Choroid plexus epithelial cell (primary cell): Measurements from ENCODE around the gene DPEP1.
A peak's percentile ranks its signal among the peaks of the same experiment; 100 is the strongest.
"Not testable (repeated sequence)": the region's sequence is repeated elsewhere in the genome, so short reads cannot be mapped to it uniquely, and the experiment has no call there.

Experiments used
- DNase-seq: peaks from one replicate; pipeline ENCODE4 v3.0.0-alpha.2; 2010; ENCODE audit warnings: low read depth
- H3K4me3 ChIP-seq: 2 replicates; pipeline ENCODE4 v1.5.1; 2011; ENCODE audit warnings: low read depth, mild to moderate bottlenecking, control low read depth, low read length, moderate library complexity
- CTCF ChIP-seq: conservative IDR thresholded peaks from 2 replicates; pipeline ENCODE4 v1.5.1; 2011; ENCODE audit warnings: low read depth, mild to moderate bottlenecking, control low read depth, inconsistent platforms, low read length, moderate library complexity

The DPEP1 gene

DNA sequence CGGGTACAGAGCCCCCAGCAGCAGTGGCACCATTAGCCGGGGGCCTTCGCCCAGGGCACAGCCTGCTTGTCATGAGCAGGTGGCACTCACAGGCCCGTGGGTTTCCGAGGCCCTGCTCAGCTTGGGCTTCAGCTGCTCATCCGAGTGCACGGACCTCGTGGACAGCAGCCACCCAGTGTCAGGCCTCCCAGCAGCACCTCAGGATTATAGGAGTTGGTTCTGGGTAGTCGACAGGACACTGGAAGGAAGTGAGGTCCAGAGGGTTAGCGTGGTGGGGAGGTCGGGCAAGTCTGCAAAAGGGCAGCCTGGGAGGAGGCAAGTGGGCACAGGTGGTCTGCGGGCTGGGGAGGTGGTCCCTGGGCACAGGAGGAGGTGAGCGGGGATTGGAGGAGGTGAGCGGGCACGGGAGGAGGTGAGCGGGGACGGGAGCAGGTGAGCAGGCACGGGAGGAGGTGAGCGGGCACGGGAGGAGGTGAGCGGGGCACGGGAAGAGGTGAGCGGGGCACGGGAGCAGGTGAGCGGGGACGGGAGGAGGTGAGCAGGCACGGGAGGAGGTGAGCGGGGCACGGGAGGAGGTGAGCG is 43.0 kb upstream of the DPEP1 start:
- no peak overlapping the region for H3K4me3 ChIP-seq
- DNase-seq: no peak
- no peak for TF ChIP-seq CTCF

- H3K4me3 ChIP-seq, DNase-seq: not testable (repeated sequence)
Measured at GRCh38 chr16:89570983-89571598, 42.4 kb upstream of the DPEP1 start.

DNA sequence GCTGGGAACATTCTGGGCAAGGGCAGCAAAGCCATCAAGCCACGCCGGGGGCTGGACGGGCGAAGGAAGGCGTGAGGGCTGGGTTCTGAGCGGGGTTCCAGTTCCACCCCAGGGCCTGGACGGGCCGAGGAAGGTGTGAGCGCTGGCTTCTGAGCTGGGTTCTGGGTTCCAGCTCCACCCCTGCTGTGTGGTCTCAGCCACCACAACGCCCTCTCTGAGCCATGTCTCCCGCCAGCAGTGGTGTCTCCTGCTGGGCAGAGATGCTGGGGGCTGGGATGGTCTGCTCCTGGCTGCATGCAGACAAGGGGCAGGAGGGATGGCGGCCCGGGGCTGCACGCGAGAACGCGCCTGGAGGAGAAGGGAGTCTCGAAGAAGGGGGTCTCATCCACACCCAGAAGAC is 41.8 kb upstream of the DPEP1 start:
- H3K4me3 ChIP-seq: no peak overlapping the region
- no peak for DNase-seq
- no peak for TF ChIP-seq CTCF

DNA sequence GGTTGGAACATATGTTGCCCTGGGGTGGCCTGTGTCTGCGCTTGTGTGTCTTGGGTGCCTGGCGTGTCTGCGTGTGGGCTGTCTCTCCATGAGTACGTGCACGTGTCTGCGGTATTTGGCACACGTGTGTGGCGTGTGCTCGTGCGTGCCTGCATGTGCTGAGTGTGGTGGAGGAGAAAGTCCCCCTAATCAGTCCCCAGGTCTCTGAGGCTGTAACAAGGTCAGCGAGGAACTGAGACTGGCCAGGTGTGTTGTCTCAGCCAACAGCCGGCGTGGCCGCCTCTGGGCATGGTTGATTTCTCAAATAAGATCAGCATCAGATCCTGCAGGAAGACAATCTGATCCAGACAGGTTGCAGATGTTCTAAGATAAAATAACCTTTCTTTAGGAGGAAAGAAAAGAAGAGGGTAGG is 41.4 kb upstream of the DPEP1 start:
- DNase-seq: no peak
- no peak overlapping the region for H3K4me3 ChIP-seq
- no peak for TF ChIP-seq CTCF

DNA sequence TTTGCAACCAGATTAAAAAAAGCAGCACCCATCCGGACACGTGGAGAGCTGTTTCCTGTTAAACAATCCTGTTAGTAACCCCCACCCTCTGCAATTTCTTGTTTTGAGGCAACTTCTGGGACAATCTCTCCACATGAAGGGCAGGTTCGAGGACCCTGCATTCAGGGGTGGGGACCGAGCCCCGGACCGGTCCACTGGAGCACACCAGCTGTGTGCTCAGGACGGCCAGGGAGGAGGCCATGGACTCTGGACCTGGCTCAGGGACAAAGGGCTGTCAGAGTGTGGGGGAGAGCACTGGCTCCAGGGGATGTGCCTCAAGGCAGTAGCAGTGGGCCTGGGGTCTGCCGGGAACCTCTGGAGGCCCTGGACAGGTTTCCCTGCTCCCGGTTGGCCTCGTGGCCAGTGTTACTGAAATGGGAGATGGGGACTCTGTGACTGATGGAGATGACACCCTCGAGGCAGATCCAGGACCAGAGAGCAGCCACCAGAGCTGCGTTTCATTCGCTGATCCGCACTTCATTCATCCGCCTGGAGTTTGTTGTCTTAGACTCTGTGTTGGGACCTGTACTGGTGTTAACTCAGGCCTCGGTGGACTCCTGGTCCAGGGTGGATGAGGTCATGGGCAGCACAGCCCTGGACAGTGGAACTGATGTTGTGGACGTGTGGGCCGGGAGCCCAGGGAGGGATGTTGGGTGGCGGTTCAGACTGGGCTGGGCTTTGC is 40.8 kb upstream of the DPEP1 start:
- no peak for TF ChIP-seq CTCF
- H3K4me3 ChIP-seq: no peak overlapping the region
- DNase-seq: no peak

DNA sequence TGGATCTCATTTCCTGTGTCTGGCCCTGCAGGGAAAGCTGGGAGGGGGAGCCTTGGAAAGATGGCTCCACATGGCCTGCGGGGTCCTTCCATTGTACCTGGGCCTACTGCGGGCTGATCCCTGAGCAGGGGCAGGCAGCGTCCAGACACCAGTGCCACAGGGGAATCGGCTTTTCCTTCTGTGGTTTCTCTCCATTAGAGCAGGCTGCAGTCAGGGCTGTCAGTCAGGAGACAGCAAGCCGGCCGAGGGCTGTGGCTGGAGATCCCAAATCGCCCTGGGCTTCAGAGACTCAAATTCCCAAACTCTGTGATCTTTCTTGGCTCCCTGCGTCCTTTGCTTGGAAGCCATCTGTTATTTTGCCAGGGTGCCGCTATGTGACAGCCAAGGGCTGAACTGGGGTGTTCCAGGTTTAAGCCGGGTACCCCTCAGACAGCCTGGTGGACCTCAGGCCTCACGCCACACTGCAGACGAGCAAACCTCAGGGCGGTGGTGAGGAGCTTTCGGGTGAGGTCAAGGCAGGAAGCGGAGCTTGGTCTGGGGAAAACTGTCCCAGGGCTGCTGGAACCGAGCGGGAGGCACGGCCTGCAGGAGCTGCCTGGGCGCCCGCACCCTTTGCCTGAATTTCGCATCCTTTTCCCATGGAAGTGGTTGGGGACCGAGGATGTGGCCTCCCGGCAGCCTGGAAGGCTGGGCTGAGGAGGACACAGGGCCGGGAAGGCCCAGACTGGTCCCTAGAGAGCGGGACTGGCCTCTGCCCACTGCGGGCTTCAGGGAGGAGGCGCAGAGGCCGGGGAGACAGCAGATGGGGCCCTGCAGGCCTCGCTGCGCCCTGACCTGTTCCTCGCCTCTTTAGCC is 39.4 kb upstream of the DPEP1 start:
- peak overlapping the region; percentile 27 for H3K4me3 ChIP-seq
- TF ChIP-seq CTCF: no peak
- no peak for DNase-seq

DNA sequence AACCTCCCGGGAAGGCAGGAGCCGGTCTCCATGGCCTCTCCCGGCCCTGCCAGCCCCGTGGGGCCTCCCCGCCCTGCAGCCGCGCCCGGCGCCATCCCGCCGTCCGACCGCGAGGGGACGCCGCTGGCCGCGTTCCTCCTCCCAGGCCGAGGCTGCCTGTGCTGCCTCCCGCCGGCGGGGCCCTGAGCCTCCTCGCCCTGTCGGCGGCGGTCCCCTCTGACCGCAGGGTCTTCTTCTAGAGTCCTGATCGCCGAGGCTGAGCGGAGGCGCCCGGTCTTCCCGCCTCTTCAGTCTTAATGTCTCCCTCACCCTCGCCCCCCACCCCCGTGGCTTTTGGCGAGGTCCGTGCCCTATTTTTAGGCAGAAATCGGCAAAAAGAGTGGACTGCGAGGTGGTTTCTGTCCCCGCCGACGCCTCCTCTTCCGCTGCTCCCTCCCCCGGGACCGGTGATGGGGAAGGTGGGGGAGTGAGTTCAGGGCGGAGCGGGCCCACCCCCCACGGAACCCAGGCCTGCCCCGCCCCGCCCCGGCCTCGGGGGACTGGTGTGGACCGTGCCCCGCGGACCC is 38.7 kb upstream of the DPEP1 start:
- H3K4me3 ChIP-seq: peak overlapping the region; percentile 71
- DNase-seq: peak; percentile 81
- TF ChIP-seq CTCF: peak; percentile 53
